Femur (tissue), 1 donor: ENCODE results near the gene KCNIP4.

Experiments used
- DNase-seq: peaks from one replicate; pipeline ENCODE4 v3.0.0-alpha.2; 2017

The KCNIP4 gene

DNA sequence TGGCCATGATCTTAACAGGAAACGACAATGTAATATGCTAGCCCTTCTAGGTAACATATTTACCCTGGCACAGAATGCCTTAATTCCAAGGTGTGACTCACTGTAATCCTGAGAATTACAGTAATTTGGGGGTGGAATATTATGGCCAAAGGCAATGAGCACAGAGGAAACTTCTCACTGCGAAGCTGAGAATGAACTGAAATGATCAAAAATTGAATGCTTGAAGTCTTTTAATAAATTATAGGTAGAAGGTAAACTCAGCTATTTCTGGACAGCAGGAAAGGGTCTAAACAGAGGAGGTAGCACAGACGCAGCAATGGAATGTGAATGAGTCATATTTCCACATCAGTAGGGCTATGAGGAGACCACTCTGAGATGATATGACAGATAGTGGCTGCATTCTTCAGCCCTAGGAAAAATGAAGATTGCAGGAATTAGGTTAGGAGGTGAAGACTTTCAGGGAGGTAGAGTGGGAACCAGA lies 935.7 kb downstream of the KCNIP4 start:
- DNase-seq = no peak

DNA sequence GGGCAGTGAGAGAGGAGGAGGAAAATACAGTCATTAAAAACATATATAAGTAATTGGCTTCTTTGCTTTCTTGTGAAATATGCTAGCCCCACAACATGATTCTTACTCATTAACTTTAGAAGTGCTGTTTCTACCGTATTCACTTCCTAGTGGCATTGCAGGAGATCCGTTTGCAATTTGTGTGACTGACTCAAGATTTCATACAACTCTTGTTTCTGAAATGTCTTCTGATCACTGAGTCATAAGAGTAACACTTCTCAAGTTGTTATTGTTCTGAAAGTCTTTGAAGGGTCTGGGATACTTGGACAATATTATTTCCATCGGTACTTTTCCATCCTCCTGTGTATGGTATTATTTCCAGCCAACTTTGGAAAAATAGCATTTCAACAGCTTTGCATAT lies 937.5 kb downstream of the KCNIP4 start:
- no peak for DNase-seq

DNA sequence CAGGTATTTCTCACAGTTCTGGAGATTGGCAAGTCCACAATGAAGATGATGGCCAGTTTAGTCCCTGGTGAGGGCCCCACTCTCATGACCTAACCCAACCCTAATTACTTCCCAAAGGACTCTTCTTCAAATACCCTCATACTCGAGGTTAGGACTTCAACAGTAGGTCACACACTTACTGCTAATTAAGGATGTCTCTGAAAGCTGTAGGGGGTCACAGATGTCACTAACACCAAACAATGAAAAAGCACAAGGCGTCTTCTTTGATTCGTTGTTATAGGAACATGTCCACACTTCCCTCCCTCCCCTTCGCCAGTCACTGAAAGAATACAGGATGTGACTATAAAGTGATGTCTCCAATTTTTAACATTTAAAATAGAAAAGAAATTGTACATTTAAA lies 938.6 kb downstream of the KCNIP4 start:
- no peak for DNase-seq

DNA sequence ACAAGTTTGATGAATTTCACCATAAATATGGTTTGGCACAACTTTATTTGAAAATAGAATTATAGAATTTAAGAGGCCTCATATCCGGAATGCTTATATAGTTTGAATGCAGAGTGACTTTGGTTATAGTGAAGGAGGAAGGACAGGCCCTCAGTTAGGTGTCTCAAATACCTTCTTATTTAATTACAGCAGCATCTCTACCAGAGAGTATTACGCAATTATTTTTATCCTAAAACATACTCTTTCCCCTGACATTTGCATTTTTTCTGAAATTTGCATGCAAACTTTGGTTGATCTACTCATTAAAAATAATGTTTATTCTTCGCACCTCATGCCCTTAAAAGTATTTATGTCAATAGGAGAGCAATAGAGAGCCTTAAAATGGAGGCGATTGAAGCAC lies 942.9 kb downstream of the KCNIP4 start:
- no peak for DNase-seq

DNA sequence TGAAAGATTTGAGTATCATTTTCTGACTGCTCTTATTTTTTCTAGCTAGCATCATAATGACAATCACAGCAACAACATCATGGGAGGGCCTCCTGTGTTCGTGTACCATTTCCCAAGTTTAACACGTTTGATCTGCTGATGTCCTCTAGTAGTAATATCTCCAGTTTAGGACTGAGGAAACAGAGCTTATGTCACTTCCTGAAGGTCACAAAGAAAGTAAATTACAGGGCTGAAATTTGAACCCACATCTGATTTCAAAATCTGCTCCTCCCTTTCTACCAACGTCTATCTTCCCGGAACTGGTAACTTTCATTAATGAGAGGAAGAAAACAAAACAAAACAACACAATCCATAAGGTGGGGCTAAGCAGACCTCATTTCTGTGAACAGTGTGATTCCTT lies 945.6 kb downstream of the KCNIP4 start:
- no peak for DNase-seq

DNA sequence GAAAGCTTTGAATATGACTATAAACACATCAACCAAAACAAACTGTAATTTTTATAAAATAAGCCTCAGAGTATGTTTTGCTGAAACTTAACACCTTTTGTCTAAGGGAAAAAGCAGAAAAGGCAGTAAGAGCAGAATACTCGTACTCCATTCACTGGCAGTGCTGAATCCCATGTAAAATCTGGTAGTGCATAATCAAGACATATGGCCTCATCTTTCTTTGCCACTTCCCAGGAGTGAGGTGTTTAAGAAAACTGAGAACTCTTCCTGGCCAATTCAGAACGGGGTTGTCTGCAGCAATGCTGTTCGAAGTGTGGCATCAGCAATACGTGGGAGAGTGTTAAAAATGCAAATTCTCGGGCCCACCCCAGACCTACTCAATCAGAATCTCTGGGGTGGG lies 946.3 kb downstream of the KCNIP4 start:
- no peak for DNase-seq

DNA sequence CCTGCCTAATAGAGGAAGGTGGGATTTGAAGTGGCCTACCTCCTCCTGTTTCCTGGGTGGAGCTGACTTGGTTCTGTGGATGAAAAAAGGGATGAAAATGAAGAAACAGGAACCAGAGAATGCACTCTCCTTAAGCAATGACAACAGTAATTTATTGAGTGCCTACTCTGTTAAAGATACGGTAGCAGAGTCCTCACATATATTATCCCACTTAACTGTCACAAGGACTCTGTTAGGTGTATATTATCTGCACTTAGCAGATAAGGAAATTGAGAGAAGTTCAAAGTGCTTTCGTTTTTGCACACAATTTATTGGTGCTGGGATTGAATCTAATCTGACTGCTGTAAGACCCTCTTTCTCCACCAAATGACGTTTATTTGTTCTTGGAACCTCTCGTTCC lies 947.1 kb downstream of the KCNIP4 start:
- DNase-seq = no peak

DNA sequence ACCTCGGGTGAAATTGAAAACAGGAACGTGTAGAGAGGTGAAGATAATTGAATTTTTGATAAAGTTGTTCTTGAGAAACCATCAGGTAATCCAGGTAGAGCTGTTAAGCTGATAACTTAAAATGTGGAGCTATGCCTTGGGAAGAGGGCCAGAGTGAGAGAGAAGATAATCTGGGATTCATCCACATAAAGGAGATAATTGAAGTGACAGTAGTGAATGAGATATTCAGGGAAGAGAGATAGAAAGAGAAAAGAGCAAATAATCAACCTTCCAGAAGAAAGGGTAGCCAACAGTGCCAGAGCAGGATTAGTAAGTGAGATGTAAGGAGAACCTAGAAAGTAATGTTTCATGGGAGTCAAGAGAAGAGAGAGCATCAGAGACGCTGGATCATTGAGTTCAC lies 950.7 kb downstream of the KCNIP4 start:
- DNase-seq = no peak

DNA sequence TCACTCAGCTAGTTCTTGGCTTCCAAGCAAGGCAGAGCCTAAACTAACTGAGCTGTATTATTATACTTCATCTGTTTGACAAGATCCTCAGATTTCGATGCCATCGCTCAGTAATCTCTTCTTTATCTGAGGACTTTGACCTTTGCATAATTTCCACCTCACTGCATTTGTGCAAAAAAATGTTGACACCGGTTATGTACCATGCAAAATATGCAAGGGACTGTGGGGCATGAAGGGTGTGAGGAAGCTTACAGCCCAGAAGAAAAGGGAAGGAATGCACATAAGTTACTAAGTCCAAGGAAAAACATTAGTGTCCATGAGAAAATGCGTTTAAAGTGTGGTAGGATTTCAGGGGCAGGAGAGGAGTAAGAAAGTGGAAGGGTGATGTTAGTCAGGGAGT lies 953.0 kb downstream of the KCNIP4 start:
- DNase-seq = no peak

DNA sequence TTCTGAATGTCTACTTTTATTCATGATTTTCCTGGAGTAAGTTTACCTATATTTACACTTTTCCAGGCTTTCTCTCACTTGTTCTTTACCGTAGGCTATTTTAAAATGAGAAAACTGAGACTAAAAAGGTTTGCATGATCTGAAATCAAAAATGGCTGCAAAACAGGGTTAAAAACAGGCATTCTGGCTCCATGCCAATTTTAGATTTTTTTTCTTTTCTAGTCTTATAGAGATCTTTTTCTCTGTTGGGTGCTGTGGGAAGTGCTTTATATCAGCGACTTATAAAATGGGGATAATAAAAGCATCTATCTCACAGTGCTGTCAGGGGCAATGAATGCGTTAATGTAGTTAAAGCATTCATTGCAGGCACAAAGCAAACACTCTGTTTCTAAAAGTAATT lies 953.6 kb downstream of the KCNIP4 start:
- no peak for DNase-seq

DNA sequence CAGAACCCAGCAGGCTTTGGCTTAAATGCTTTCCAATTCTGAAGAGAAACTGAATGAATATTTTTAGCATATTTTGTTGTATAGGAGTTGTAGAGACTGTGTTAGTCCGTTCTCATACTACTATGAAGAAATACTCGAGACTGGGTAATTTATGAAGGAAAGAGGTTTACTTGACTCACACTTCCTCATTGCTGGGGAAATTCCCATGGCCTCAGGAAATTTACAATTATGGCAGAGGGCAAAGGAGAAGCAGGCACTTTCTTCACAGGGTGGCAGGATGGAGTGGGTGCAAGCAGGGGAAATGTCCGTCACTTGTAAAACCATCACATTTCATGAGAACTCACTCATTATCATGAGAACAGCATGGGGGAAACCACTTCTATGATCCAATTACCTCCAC lies 956.6 kb downstream of the KCNIP4 start:
- no peak for DNase-seq

DNA sequence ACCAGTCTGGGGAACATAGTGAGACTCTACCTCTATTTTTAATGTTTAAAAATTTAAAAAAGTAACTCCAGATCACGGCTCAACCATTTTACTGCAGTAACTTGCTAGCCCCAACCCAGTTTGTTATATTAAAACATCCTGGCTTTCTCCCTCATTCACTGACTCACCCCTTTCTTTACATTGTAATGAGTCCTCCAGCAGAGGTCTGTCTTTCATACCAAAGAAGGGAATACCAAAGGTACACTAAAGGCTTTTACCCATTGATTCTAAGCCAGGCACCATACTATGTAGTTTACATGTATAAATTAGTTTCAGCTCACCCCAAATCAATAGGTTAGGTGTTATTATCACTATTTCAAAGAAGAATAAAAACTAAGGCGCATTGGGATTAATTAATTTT lies 961.4 kb downstream of the KCNIP4 start:
- DNase-seq = no peak

DNA sequence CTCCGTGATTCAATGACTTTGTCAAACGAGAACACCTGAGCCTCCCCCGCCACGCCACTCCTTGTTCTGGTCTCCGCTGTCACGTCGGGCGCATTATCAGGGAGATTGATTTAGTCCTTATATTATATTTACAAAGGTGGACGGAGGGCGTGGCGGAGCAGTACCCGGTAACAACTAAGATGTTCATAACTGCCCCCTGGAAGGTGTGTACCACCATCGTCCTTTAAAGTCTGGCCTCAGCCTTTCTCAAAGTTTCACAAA lies 964.1 kb downstream of the KCNIP4 start:
- DNase-seq = no peak

DNA sequence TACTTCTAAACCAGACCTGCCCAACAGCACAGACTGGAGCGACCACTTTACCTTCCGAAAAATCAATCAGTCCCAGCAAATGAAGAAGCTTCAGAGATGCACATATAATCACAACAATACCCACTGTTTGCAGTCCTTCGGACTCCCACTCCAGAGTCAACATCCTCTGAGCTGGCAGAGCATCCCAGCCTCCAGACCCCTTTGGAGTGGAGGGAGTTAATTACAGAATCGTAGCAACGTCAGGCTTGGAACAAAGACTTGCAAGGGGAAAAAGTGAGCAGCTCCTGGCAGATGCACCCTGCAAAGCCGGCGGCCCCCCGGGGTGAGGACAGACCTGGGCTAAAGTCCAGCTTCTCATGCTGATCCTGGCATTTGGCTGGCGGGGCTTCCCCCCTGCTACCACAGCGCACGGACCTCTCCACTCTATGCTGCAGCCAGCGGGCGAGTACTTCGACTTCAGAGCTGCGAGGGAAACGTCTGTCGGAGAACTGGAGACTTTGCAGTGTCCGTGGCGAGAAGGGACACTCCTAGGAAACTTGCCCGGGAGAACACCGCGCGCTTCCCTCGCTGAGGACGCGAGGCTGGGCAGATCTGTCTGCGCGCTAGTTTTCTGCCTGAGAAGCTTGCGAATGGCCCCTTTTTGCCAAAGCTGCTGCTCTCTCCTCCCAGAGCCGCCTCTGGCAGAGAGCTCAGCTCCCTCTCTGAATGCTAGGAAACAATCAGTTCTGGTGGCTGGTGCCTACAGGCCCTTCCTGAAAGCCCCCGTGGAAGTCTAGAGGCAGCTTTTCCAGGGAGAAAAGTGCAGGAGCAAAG lies 964.6 kb downstream of the KCNIP4 start:
- peak; percentile 31 for DNase-seq

DNA sequence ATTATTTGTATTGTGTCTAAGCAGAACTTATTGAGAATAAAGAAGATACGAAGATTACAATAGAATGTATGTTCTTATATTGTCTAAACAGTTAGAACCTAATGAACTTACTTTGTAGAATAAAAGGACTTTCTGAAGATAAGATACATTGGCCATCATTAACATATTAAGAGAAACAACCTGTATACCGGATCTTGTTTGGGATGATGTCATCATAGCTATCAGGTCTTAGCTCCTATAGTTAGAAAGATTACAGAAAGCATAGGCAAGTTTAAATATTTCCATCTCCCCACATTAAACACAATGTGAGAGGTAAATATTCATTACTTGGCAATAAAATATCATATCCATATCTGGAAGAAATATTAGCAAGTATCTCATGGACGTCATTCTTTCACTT lies 966.0 kb downstream of the KCNIP4 start:
- DNase-seq = no peak

DNA sequence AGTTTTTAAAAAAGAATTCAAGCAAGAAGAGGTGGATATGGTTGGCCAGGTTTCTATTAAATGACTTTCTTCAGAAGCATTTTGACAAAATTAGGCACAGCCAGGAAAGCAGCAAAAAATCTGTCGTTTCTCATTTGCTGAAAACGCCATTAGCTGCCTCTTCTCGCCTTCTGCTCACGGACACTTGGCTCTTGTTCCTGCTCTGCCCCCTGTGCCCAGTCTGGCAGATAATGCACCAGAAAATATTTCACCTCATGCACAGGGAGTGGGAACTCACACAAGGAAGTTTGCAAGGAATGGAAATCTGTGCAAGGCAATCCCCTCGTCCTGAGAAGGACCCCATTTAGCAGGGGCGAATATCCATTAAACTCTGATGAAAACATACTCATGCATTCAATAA lies 988.3 kb downstream of the KCNIP4 start:
- DNase-seq = no peak

DNA sequence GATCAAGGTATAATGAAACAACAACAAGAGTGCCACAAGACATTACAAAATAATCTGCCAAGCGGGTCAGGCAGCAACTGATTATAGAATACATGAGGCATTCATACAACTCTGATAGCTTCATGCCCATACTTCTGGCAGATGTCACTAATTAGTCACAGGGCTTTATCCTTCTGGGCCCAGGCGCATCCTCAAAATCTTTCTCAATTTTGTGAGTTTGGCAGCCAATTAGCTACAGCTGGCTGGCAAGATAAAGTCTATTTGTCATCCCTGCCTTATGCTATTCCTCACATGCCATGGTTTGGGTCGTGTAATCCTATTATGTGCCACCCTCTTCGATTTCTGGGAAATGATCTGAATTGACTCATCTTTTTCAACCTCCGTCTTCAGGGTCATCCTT lies 994.0 kb downstream of the KCNIP4 start:
- DNase-seq = peak; percentile 29

DNA sequence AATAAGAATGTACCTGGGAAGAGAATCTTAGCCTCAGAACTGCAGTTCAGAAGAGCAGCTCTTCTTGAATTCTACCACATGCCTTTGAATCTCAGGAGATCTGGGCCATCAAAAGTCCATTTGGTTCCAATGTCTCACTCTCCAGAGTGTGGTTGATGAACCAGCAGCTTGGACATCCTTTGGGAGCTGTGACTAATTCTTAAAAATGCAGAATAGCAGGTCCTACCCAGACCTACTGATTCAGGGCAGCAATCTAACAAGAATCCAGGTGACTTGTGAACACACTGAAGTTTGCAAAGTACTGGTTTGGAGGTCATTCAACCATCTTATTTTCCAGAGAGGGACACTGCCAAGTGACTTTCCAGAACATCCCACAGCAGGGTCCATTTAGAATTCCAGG lies 1003.6 kb downstream of the KCNIP4 start:
- no peak for DNase-seq

DNA sequence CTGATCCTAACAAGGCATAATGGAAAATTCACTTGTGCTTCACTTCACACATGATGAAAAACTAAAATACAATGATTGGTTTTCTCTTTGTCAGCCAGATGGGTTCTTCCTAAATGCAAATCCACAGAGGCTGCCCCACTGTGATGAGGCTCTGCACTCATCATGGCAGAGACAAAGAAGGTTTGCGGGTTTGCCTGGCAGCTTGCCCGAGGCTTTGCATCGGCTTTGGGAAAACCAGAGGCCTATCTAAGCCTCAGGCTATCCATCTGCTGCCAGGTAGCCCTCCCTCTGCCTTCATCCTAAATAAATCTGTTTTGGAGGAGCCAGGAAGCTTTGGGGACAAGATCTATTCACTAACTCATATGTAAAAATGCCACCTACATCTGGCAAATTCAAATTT lies 1004.1 kb downstream of the KCNIP4 start:
- no peak for DNase-seq

DNA sequence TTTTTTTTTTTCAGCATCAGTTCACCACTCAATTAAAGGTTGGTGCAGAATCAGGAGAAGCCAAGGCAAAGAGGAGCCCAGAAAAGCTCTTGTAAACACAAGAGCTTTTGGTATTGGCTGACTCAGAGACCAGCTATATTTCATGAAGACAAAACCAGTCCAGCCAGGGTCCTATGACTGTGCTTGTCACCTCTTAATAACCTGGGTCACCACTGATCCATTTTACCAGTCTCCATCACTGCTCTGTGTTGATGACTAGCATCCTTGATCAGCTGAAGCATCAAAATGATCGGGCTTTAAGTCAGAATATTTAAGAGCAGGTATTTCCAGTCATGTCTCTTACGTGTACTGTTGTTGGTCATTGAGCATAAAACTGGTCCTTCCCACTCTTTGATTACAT lies 1010.4 kb downstream of the KCNIP4 start:
- no peak for DNase-seq

DNA sequence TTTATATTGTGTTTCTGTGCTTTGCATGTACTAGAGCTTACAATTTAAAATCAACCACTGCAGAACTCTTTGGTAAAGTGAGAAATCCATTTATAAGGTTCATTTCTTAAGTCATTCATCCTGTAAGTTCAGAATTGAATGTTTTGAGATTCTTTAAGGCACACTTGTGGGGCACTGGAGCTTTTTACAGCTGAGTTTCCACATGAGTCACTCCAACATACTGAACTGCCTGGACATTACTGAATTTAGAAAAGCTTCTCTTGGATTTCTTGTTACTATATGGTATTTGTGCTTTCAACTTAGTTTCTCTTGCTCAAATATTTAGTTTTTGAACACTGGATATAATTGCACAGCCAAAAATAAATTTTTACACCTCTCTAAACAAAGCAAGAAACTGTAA lies 1022.0 kb downstream of the KCNIP4 start:
- no peak for DNase-seq

DNA sequence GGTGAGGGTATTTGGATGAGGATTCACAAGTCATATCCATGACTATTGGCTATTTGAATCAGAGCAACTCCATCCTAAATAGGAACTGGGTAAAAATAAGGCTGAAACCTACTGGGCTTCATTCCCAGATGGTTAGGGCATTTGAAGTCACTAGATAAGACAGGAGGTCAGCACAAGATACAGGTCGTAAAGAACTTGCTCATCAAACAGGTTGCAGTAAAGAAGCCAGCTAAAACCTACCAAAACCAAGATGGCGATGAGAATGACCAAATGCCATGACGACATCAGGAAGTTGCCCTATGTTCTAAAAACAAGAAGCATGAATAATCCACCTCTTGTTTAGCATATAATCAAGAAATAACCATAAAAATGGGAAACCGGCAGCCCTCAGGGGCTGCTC lies 1023.4 kb downstream of the KCNIP4 start:
- DNase-seq = no peak

DNA sequence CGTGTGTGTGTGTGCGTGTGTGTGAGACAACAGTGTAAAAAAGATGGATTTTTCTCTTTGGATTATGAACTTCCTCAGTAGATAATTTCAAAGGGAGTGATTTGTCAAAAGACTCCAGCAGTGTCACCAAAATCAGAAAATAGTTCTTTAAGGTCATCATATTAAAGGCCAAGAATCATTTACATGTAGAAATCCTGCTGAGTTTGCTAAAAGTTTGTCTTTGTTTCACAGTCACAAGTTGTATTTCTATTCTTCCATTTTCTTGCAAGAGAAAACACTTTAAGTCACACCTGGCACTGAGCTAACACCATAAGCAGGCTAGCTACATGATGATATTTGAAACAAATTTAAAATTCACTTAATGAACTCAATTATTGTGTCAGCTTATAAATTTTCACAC lies 1025.6 kb downstream of the KCNIP4 start:
- DNase-seq = no peak

DNA sequence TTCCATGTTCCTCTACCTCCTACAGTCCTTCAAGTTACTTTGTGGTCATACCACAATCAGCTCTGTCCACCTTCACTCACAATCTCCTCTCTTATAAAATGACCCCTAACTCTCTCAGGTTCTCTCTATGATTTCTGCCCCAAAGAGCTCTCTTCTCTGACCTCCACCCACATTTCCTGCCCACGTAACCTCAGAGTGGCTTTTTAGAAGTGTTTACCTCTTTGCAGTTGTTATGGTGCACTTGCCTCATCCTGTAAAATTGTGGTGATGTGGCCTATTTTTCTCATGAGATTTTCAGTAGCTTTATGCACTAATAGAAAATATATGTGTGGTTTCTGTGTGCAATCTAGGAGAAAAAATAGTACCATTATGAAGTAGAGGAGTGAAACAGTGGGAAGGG lies 1032.5 kb downstream of the KCNIP4 start:
- DNase-seq = no peak

DNA sequence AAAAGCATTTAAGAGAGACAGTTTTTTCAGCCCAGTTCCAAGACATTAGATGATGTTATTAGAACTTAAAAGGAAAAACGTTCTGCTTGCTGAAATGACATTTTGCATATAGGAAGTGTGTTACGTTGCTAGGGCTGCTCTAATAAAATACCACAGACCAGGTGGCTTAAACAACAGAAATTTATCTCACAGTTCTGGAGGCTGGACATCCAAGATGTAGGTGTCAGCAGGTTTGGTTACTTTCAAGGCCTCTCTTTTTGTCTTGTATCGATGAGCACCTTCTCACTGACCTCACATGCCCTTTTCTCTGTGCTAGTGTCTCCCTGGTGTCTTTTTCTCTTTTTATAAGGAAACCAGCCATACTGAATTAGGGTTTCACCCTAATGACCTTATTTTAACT lies 1043.6 kb downstream of the KCNIP4 start:
- no peak for DNase-seq

DNA sequence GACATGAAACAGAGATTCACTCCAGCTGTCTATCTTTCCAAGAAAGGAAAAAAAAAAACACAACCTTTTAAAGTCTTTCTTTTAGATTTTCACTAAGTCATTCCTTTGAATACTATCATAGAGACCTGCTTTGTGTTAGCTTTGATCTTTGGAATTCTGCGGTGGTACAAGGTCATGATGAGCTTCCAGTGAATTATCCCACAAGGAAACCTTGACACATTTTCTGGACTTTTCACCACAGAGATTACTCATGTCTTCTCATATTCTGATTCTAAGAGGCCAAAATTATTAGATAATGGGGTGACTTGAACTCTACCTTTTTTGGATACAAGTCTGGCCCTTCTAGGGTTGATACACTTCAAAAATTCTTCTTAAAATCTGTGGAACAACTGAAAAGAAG lies 1046.7 kb downstream of the KCNIP4 start:
- no peak for DNase-seq
